HL-60 (cell line): ENCODE results near the gene SHC3.

Experiments used
- GABPA ChIP-seq: IDR thresholded peaks from 2 replicates; pipeline ENCODE4 v1.6.1; 2012; ENCODE audit warnings: low read depth
- POLR2AphosphoS5 ChIP-seq: IDR thresholded peaks from 2 replicates; pipeline ENCODE4 v1.6.1; 2012; ENCODE audit warnings: low read depth
- TF ChIP-seq, protein P1 (sequence below): IDR thresholded peaks from one replicate; pipeline ENCODE4 v1.5.1; 2011; ENCODE audit warnings: low read length, control low read depth, inconsistent platforms; ENCODE audit not compliant: insufficient read depth

DNA sequence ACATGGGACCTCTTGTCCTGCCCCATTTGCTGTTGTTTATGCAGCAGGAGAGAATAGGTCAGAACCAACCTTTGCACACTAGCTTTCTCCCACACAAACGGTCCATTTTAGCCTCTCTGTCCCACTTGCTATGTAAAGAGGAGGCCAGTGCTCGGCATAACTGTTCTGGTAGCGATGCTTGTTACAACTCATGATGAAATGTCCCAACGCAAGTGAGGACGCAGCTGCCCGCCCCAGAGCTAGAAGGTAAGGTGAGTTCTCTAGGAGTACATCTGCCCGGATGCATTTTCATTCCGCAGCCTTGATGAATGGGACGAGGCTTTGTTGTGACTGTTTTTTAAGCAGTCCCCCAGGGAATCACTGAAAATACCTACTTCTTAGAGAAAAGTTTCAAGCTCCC lies 173.3 kb downstream of the SHC3 start:
- TF ChIP-seq, protein P1, sequence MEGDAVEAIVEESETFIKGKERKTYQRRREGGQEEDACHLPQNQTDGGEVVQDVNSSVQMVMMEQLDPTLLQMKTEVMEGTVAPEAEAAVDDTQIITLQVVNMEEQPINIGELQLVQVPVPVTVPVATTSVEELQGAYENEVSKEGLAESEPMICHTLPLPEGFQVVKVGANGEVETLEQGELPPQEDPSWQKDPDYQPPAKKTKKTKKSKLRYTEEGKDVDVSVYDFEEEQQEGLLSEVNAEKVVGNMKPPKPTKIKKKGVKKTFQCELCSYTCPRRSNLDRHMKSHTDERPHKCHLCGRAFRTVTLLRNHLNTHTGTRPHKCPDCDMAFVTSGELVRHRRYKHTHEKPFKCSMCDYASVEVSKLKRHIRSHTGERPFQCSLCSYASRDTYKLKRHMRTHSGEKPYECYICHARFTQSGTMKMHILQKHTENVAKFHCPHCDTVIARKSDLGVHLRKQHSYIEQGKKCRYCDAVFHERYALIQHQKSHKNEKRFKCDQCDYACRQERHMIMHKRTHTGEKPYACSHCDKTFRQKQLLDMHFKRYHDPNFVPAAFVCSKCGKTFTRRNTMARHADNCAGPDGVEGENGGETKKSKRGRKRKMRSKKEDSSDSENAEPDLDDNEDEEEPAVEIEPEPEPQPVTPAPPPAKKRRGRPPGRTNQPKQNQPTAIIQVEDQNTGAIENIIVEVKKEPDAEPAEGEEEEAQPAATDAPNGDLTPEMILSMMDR, result no peak
- TF ChIP-seq POLR2AphosphoS5 (no peak), GABPA (no peak)
